EH (cell line): ENCODE results near the gene DOC2B.
"Not testable (repeated sequence)": the region's sequence is repeated elsewhere in the genome, so short reads cannot be mapped to it uniquely, and the experiment has no call there.

Experiments used
- DNase-seq: peaks from one replicate; pipeline ENCODE4 v3.0.0-alpha.2; 2015; ENCODE audit warnings: low read depth

The DOC2B gene

DNA sequence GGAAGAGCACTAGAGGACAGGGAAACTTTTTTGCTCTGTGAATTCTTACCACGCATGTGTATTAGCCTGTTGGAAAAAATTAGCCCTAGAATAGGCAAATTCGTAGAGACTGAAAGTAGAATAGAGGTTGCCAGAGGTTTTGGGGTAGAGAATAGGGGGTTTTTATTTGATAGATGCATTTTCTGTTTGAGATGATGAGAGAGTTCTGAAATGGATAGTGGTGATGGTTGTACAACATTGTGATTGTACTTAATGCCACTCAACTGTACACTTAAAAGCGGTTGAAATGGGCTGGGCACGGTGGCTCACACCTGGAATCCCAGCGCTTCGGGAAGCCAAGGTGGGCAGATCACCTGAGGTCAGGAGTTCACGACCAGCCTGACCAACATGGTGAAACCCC is 8.0 kb upstream of the DOC2B start:
- DNase-seq: no peak

DNA sequence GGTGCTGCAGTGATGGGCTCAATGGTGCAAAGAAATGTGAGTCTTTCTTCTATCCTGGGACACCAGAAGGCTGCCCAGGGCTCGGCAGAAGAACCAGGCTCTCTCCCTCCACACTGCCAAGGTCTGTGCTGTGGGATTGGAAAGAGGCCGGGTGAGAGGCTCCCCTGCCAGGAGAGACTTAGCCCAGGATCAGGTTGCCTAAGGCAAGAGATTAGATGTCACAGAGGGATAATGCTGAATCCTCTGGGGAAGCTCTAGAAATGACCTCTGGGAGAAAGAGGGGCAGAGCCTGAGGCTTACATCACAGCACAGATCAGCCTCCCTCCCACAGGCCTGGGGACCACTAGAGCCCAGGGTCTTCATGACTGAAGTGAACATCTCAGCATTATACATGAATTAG is 5.7 kb upstream of the DOC2B start:
- DNase-seq: no peak

DNA sequence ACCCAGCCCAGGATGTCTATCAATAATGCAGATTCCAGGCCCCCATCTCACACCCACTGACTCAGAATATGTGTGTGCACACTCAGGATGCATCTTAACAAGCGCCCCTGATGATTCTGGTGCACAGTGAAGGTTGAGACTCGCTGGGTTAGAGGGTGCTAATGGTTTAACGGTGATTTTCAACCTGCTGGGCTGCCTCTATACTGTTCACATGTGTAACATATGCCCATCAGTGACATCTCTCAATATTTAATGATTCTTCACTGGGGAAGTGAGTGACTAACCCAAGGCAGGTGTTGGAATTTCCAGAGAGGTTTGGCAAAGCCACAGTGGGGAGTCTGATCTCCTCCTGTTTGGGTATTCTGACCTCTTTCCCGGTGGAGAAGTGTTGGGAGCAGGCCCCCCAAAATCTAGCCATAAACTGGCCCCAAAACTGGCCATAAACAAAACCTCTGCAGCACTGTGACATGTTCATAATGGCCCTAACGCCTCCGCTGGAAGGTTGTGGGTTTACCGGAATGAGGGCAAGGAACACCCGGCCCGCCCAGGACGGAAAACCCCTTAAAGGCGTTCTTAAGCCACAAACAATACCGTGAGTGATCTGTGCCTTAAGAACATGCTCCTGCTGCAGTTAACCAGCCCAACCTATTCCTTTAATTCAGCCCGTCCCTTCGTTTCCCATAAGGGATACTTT is 4.1 kb upstream of the DOC2B start:
- DNase-seq: no peak

DNA sequence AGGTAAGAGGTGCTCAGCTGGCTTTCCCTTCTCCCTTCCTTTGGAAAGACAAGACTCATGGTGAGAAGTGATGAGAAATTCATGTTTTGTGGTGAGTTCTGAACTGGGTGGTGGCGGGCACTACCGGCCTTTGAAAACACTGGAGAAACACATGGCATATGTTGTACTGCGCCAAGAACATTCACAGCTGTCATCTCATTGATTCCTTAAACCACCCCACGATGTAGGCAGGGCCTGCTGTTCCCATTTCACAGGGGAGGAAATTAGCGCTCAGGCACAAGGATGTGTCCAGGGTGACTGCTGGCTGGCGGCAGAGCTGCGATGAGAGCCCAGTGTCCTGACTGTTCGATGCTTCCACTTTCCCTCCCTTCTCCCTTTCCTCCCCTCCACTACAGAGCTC is 1.6 kb upstream of the DOC2B start:
- DNase-seq: no peak

DNA sequence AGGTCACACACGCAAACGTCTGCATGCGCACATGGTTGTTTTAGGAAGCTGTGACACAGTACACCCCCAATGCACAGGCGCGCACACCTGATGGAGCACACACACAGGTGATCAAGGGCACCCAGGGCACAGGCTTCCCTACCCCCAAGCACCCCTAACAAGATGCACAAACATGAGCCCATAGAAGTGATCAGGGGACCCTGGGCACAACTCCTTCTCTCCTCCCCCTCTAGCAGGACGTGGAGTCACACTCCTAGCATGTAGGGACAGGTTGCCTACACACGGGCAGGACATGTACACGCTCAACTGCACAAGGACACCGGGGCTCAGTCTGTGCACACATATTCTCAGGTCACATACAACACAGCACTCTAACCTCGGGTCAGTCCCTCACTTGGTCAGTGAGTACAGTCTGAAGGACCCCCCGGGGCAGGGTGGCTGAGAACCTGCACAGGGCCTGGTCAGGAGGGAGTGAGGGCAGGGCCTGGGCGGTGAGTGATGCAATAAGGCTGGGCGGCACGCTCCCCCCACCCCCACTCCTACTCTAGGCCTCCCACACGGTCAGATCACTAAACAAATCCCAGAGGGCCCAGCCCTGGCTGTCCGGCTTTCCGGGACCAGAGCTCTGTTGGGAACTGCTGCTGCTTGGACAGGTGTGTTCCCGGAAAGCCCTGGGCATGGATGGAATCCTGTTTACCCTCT is 751 bp upstream of the DOC2B start:
- DNase-seq: no peak

DNA sequence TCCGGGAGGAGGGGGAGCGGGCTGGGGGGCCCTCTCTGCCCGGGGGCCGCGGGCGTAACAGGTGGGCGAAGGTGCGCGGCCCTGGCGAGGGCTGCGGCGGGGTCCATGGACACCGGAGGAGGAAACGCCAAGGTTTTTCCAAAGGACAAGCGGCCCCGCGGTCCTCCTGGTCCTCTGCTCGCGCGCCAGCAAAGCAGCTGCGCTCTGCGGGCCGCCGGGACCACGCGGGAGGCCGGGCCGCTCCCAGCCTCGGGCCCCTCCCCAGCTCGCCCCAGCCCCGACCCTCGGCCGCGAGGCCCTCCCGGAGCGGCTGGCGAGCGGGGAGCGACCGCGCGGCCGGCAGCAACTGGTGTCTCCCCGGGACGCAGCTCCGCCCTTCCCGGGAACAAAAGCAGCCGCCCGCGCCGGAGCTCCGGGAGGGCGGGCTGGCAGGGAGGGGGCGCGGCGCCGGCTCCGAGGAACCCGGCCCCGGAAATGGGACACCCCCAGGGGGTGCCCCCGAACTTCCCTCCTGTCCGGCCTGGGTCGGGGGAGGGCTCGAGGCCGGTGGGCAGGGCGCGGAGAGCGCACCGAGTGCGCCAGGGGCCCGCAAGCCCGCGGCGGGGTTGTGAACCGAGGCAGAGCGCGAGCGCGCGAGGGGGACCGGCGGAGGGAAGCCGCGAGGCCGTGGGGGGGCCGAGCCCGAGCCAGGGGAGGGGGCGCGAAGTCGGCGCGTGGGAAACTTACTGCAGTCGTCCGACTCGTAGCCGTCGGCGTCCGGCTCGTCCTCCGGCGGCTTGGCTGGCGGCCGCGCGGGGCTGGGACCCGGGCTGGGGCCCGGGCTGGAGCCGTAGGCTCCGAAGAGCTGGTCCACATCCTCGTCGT is 837 bp downstream of the DOC2B start:
- no peak for DNase-seq

DNA sequence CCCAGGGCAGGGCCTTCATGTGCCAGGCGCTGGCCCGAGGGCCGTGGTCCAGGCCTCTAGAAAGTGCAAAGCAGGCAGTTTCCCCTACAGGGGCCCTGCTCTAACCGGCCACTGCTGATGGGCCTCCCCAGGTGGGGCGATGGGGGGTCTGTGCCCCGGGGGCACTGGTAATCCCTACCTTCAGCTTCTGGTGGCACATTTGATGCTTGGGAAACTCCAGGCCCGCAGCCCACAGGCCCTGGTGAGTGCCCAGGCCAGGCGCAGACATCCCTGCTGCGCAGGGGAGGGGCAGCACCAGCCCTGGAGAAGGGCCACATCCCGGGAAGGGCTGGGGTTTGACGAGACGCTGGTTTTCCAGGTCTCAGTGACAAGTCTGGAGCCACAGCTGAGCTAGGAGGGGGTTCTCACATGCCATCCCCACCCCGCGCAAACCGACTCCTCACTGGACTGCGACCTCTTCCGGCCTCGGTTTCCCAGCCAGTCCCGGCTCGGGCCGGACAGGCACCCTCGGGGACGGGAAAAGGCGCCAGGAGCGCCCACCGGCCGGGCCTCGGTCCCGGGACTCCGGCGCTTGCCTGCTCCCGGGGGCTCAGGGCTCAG is 1.6 kb downstream of the DOC2B start:
- DNase-seq: no peak

DNA sequence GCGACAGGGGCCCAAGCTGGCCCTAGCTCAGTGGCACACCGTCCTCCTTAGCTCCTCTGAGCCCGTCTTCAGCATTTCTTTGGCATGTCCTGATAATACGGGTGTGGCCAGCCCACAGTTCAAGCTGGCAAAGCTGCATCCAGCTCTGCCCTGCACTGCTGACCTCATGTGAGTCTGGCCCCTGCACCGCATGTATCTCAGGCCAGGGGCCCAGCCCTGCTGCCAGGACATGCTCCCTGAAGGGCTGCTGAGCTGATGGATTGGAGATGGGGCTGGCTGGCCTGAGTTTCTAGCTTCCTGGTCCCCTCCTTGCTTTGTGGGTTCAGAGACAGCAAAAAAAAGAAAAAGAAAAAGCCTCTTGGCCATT is 2.4 kb downstream of the DOC2B start:
- no peak for DNase-seq

DNA sequence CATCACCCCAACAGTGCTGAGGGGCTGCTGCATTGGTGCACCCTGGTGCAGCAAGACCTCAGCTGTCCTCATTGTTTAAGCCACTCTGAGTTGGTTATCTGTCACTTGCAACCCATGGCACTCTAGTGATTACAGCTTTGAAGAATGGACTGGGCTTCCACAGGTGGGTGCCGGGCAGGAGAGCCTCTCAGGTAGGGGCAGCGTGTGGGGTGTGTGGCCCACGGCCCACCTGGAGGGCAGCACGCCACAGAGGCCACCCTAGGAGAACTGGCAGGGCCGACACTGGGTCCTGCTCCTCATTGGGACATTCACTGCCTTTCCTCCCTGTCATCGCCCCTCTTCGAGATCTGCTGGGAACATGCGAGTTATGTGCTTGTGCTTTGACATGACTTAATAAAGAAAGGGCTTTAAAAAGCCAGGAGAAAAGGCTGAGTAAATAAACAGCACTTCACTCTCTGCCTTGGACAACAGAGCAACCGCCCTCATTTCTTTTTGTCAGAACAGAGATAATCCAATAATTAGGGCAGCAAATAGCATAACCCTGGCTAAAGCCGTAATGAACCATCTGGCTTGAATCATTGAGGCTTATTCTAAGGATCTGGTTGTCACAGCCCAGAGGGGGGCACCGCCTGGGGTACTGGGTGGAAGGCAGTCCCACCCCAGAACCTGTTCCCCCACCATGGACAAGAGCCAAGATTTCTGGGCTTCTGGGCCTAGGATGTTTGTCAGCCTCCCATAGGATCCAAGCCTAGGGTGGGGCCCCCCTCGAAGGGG is 3.0 kb downstream of the DOC2B start:
- no peak for DNase-seq

DNA sequence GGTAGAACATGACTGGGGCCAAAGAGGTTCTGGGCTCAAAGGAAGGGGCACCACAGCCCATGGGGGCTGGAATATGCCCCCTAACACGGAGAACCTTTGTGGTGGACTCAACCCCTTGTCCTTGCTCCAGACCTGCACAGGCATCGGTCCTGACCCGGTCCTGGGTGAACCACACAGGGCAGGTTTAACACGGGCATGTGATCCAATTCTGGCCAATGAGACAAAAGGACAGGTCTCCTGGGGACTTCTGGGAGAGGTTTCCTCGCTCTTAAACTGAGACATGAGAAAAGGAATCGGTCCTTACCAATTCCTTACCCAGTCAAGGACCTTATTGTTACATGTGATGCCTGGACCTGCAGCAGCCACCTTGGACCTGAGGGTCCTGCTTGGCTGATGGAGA is 3.7 kb downstream of the DOC2B start:
- no peak for DNase-seq

DNA sequence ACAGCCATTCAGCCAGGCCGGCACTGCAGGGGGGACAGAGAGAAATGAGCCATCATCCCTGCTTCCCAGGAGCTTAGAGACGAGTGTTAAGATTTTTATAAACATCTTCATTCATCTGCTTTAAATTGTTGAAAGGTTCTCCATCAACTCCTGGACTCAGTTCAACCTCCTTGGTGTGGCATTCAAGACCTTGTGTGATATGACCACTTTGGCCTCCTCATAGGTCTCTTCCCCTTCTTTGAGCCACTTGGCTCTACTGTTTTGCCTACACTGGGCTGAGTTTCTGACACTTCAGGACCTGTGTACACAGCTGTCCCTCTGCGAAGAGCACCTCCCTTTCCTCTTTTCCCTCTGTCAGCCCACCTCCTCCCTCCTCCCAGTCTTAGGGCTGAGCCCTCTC is 4.3 kb downstream of the DOC2B start:
- DNase-seq: no peak

DNA sequence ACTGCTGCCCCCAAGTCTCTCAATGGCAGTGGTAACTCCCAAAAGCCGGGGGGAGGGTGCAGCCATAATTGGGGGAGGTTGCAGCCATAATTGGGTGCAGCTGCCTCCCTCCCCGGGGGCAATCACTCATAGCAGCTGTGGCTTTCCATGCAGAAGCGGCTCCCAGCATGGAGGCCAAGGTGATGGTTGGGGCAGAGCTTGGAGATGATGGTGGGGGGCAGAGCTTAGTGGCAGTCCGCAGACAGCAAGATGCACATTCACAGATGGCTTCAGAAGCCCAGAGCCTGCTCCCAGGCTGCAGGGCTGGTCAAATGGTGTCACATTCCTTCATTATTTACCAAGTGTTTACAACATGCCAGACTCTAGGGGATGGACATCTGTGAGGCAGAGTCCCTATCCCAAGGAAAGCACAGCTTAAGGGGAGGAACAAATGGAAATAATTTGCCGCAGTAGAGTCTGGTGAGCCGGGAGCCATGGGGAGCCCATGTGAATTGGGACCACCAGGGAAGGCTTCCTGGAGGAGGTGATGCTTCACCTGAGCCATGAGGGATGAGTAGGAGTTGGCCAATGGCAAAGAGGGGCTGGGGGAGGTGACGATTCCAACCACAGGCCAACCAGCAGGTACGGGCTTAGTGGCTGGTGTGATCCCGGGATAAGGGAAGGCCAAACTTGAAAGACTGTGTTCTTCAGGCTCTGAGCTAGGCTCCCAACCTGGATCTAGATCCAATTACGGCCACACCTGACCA is 8.1 kb downstream of the DOC2B start:
- no peak for DNase-seq

DNA sequence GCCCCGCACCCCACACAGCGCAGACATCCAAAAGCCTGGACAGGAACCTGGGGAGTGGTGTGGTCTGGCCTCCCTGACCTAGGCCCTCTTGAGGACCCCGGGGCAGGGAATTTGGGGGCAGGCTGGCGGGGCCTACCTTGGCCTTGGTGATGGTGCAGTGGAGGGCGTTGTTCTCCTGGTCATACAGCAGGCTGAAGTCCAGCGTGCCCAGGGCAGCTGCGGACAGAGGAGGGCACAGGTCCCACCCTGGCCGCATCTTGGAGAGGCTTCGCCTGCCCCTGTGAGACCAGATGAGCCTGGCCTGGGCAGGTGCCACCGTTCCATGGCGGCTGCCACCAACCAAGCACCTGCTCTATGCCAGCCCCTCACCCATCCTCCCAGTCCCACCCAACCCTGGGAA is 9.0 kb downstream of the DOC2B start:
- no peak for DNase-seq

DNA sequence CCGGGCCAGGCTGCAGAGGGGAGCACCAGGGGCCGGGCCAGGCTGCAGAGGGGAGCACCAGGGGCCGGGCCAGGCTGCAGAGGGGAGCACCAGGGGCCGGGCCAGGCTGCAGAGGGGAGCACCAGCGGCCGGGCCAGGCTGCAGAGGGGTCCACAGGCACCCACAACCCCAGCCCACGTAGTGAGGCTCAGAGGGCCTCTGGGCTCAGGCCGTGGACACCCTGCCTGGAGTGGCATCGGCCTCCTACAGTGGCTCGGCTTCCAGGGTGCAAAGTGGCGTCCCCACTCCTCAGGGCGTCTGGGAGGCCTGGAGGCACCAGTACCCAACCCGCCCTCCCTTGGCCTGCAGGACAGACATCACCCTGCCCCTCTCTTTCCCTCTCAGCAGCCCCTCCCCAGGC is 9.6 kb downstream of the DOC2B start:
- no peak for DNase-seq

DNA sequence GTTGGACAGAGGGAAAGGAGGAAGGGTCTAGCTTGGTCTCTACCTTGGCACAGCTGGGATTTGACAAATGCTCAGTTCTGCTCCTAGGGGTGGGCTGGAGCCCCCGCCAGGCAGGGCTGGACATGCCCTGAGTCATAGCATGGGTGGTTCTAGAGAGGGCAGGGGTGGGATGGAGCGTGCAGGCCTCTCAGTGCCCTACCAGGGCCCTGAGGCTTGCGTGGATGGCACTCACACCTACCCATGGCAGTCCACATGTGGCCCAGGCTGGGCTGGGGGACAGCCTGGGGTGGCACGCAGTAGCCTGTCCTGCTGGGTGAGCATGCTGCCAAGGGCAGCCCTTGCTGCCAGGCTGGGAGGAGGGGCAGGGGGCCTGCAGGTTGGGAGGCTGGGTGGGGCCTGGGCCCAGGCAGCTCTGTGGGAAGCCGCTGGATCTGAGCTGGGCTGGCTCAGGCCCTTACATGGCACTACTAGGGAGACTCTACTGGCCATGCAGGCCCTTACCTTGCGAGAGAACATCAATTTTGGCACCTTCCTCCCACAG is 11.2 kb downstream of the DOC2B start:
- no peak for DNase-seq

DNA sequence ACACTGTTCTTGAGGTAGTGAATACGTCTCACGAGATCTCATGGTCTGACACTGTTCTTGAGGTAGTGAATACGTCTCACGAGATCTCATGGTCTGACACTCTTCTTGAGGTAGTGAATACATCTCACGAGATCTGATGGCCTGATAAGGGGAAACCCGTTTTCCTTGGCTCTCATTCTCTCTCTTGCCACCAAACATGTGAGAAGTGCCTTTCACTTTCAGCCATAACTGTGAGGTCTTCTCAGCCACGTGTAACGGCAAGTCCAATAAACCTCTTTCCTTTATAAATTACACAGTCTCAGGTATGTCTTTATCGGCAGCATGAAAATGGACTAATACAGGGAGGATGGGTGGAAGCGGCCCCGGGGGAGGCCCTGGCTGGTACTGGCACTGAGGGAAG is 12.8 kb downstream of the DOC2B start:
- DNase-seq: not testable (repeated sequence)

DNA sequence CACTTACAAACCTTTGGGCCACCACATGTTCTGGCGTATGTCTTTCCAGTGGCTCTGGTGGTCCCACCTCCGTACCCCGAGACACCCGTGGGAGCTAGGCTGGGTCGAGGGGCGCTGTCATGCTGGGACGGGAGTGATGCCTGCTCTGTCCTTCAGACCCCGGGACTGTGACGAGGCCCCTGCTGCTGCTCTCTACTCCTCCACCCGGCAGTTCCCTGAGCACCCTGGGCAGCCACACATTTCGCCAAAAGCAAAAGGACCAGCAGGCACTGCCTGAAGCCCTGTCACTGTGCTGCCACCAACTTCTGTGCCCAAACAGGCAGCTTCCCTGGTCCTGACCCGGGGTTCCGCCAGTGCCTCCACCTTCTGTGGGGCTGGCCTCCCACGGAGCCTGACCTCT is 15.5 kb downstream of the DOC2B start:
- DNase-seq: no peak

DNA sequence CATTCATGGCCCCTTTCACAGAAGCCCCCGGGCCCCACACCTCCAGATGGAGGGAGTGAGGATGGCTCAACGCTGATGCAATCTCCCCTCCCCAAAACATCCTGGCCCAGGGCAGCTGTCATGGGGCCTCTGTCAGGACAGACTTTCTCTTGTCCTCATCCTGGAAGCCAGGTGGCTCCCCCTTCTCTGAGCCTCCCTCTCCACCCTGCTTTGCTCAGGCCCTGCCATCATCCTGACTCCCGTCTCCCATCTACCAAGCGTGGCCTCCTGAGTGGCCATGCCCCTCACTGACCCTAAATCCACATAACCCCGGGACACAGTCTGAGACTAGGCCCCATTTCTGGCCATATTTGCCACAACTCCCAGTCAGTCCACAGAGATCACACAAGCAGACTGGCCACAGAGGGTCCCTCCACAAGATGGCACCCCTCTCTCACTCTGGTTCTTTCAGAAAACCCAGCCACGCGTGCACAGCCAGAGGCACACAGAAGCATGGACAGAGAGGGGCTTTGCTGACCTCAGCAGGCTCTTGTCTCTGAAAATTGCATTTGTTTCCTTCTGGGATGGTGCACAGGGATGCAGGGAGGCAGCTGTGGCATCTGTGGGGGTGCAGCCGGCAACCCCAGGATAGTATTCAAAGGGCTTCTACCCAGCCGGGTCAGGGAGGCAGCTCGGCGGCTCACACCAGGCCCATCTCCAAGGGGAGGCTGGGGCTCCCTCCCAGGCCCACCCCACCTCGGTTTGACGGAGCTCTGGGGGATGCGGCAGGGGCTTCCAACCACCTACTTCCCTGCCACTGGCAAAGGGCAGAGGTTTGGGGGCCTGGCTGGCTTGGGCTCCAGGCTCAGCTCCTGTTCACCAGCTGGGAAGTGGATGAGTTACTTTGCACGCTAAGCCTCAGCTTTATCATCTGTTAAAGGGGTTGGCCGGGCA is 16.9 kb downstream of the DOC2B start:
- peak; percentile 55 for DNase-seq

DNA sequence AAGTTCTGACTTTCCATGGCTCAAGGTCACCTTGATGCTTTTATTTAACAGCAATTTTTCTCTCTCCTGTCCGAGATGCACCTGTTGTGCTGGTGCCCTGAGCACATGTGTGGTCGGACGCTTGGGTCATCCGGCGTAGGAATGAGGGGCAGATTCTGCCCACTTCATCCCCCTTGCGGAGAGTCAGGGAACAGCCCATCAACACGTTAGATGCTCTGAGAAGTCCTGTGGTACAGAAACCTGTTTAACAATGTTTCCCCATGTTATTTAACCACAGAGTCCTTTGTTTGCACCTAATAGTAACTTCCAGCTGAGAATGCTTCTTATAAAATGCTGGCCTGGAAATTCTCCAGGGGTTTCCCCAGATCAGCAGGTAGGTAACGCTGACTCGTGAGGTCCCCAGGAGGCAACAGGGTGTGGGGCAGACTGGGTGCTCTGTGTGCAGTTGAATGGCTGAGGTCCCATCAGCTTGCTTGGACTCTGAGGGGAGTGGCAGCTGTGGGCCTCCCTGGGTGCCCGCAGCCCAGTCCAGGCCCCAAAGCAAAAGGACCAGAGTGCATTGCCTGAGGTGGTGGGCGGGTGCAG is 17.8 kb downstream of the DOC2B start:
- no peak for DNase-seq
